ENCODE data around the gene TSR1.

Gene TSR1

DNA sequence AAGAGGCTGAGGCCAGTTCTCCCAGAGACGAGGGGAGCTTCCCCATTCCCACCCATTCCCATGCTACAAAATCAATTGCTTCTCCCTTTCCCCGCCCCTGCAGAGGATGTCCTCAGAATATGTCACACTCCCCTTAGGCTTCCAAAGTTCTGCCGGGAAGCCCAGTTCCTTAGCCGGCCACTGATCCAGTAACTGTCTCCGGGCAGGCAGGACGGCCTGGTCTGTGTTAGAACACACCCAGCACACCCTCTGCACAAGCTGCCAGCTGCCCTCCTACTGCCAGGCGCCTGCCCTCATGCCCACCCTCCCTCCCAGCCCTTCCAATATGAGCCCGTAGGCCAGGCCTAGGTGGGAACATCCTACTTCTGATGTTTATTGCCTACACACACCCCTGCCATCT is 32.1 kb upstream of the TSR1 start:
- no peak for DNase-seq

DNA sequence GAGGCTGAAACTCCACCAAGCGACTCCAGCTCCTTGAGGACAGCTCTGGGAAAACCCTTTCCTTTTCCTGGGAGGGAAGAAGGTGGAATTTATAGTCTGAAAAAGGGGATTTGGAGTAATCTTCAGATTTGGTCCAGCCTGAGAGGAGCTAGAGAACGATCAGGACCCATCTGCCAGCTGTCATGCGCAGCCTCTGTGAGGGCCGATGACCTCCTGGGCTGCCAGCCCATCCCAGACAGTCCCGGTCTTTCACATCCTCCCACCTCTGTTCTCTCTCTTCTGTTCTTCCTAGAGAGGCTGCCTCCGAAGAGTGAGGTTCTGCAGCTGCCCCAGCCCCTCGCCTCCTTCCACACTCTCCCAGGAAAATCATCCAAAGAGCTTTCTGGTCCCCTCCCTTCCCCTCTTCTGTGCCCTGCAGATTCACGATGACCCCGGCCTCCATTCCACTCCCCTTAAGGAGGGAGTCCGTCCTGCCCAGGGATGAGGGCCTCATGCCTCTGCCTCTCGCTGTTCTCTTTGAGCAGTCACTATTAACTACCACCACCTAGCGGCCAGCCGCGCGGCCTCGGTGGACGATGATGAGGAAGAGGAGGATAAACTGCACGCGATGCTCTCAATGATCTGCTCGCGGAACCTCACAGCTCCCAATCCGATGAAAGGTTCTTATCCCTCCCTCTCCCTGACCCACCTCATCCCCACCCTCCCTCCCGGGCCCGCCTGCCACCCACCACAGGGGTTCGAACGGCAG is 30.7 kb upstream of the TSR1 start:
- DNase-seq, result peak; percentile 77

DNA sequence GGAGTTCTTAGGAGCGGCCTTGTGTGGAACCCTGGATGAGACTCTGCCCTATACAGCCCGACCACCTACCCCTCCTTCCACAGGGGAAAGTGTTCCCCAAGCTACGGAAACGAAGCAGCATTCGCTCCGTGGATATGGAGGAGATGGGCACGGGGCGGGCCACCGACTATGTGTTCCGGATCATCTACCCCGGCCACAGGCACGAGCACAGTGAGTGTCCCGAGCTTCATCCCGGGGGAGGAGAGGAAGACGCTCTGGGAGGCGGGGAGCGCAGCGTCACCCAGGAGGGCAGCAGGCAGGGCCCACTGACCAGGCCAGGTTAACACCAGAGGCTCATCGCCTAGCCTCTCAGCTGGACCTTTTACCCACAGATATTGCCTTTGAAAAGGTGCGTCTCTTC is 28.9 kb upstream of the TSR1 start:
- no peak for DNase-seq

DNA sequence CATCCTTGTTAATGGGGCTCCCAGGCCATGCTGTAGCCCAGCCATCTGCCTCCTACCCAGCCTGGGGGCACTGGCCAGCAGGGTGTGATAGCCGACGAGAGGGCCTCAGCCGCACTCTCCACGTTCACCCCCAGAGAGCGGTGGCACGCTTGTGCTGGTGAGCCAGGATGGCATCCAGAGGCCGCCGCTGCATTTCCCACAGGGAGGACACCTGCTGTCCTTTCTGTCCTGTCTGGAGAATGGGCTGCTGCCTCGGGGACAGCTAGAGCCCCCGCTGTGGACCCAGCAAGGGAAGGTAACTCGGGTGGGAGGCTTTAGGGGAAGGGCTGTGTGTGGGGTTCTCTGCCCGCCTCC is 28.5 kb upstream of the TSR1 start:
- no peak for DNase-seq

DNA sequence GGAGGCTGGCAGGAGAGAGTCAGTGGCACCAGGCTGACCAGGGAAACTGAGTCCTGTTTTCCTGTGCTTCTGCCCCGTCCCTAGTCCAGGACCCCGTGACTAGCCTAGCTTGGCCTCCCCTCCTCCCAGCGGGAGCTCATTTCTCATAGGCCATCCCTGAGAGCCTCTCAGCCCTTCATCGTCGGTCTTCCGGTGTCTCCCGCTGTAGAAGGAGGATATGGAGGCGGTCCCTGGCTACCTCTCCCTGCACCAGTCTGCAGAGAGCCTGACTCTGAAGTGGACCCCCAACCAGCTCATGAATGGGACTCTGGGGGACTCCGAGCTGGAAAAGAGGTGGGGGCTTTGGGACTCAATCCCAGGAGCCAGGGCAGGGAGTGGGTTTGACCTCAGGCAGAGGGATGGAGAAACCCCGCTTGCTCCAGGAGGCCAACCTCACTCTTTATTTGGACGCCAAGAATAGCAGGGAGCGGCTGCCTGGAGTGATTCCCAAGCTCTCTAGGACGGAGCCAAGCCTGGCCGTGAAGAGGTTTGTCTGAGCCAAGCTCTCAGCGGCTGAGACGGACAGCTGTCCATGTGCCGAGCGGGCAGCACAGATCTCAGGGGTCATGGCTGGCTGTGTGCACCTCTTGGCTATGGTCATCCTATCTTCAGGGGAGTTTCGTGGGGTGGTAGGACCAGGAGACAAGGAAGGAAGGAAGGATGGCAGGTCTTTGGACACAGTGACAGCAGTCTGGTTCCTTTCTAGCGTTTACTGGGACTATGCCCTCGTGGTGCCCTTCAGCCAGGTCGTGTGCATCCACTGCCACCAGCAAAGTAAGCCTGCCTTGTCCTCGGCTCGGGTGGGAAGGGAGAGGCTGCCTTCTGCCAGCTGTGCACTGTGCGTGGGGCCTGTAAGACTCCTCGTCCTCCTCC is 27.9 kb upstream of the TSR1 start:
- DNase-seq, result no peak

DNA sequence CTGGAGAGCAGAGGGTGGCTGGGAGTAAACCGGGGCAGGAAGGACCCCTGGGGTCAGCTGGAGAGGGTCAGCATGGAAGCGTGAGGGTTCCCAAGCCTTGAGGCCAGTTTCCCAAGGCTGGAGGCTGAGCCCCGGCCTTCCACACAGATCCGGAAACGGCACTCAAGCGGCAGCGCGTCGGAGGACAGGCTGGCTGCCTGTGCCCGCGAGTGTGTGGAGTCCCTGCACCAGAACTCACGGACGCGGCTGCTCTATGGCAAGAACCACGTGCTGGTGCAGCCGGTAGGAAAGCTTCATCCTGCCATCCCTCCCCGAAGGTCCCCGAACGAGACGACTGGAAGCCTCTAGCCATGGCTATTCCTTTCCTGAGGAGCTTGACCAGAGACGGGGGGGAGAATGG is 27.1 kb upstream of the TSR1 start:
- DNase-seq, result no peak

DNA sequence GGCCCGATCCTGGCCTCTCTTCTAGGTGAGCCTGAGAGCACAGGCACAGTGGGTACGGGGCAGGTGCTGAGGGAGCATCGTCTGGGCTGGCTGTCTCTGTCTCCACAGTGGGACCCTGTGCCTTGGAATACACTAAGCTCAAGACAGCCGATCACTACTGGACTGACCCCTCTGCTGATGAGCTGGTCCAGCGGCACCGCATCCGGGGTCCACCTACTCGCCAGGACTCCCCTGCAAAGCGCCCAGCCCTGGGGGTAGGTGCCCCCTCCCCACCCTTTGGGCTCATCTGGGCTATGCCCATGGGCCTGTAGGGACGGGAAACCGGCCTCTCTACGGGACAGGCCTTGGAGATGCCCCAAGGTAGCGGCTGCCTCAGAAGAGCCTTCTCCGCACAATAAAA is 26.6 kb upstream of the TSR1 start:
- no peak for DNase-seq

DNA sequence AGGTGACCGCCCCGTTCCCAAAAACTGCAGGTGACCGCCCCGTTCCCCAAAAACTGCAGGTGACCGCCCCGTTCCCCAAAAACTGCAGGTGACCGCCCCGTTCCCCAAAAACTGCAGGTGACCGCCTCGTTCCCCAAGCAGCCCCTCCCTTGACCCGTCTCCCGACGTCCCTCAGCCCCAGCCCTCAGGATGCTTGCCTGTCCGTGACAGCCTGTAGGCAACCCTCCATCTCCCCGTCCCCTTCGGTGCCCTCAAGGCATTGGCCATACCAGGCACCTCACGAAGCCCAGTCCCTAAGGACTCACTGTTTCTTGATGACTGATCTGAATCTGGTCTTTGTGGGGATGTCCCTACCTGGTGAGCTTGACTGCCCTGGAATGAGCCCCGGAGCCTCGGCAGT is 26.2 kb upstream of the TSR1 start:
- no peak for DNase-seq

DNA sequence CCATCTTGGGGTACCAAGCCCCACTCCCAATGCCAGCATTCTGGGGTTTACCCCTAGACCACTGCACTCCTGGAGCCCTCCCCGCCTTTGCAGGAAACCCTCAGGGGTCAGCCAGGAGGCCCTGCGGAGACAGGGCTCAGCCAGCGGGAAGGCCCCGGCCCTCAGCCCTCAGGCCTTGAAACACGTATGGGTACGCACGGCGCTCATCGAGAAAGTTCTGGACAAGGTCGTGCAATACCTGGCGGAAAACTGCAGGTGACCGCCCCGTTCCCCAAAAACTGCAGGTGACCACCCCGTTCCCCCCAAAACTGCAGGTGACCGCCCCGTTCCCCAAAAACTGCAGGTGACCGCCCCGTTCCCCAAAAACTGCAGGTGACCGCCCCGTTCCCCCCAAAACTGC is 25.8 kb upstream of the TSR1 start:
- DNase-seq, result no peak

DNA sequence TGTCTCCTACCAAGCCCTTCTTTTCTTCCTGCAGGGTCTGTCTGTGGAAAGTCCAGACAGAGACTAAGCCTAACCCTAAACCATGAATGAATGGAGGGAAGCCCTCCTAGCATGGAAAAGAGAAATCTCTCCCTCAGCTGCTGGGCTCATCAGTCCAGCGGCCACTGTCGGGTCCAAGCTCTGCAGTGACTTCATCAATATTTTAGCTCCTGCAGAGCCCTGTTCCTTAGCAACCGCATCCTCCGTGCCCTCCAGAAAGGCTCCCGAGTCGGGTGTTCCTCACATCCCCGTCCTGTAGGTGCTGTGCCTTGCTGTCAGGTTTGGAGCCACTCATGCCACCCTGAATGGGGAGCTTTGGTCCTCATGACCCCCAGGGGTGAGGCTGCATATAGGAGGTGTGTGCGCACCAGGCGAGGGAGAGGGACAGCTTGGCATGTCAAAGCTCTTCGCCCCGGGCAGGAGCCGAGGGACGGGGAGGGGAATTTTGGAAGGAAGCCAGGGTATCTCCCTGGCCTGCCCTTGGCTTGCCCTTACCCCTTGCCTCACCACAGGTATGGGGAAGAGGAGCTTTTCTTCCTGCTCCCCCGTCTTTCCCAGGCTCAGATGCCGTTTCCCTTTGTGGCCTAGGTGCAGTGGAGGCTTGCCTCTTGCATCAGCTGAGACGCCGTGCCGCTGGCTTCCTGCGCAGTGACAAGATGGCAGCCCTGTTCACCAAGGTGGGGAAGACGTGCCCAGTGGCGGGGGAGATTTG is 24.9 kb upstream of the TSR1 start:
- DNase-seq, result no peak

DNA sequence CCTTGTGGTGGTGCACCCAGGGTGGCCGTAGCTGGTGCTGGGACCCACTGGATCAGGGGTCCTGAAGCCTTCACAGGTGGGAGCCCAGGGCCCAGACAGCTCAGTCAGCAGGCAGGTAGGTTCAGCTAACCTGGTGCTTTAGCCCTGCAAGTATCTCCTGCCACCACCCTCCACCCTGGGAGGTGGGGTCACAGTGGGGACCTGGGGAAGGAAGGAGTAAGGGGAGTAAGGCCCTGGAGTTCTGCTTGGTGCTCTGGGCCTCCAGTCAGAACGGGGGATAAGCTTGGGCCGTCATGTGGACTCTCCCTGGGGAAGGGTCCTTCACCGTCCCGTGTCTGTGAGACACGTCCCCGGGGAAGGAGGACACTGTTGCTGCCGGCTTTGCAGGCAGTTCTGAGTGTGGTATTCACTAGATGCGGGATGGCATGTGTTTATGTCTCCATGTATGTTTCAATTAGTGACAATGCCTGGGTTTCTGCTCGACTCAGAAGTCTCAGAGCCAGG is 21.7 kb upstream of the TSR1 start:
- DNase-seq, result no peak

DNA sequence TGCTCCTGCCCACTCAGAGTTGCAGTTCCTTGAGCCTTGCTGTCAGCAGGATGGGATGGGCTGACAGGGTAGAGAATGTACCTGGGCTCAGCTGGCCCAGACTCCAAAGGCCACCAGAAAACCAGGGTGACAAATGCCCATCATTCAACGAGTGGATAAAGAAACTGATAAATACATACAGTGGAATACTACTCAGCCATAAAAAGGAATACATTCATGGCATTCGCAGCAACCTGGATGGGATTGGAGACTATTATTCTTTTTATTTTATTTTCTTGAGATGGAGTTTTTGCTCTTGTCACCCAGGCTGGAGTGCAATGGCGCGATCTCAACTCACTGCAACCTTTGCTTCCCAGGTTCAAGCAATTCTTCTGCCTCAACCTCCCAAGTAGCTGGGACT is 21.0 kb upstream of the TSR1 start:
- no peak for DNase-seq

DNA sequence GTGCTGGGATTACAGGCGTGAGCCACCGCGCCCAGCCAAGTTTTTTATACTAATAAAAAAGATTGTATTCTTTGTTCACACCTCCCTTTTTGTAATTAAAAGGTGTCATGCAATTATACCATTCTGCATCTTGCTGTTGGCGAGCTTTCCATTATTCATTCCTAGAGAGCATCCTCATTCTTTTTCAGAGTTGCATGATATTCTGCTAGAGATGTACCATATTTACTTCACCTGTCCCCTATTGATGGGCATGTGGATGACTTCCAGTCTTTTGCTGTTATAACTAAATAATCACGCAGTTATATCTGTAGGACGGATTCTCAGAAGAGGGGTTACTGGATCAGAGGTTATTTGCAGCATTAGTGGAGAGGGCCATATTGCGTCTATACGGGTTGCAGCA is 18.1 kb upstream of the TSR1 start:
- DNase-seq, result no peak

DNA sequence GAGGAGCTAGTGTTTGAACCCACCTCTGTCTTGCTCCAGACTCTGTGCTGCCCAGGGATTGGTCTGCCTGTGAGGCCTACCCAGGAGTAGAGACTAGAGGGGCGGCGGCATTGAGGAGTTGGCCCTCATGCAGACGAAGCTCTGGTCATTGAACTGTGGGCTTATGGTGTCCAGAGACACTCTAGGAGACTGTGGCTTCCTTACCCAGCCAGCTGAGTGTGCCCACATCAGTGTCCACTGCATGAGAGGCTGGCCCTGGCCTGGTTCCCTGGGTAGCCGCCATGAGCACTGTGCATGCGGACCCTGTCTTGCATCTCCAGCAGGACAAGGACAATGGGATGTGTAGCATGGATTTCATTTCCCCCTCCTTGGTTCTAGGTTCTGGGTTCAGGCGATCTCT is 15.0 kb upstream of the TSR1 start:
- no peak for DNase-seq

DNA sequence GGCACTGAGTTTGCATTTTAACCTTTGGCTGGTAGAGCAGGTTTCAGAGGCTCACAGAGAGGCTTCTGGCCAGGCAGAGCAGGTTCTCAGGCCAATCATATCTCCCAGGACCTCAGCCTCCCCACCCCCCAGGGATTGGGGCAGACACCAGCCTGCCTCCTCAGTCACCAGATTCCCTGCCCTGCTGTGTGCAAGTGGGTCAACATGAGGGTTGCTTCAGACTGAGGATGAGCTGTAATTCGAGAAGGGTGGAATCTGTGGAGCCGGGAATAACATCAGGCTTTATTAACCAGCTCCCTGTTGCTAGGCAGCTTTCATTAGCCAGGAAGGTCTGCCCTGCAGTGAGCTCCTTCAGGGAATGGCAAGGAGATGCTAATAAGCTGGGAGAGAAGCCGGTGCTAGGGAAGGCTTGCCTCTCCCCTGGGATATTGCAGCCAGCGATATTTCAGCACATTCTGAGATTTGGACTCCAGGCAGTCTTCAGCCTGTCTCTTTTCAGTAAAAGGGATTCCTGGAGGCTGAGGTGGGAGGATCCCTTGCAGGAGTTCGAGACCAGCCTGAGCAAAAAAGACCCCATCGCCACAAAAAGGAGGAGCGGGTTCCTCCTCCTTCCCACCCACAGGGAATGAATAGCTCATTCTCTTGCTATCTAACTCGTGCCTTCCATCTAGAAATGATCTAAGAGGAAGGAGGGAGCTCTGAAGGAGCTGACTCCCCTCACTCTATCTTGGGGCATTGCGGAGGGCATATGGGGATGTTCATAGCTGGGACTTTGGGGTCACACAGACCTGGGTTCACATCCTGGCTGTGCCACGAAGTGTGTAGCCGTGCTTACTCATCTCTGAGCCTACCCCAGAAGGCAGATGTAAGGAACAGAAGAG is 11.8 kb upstream of the TSR1 start:
- peak; percentile 99 for DNase-seq

DNA sequence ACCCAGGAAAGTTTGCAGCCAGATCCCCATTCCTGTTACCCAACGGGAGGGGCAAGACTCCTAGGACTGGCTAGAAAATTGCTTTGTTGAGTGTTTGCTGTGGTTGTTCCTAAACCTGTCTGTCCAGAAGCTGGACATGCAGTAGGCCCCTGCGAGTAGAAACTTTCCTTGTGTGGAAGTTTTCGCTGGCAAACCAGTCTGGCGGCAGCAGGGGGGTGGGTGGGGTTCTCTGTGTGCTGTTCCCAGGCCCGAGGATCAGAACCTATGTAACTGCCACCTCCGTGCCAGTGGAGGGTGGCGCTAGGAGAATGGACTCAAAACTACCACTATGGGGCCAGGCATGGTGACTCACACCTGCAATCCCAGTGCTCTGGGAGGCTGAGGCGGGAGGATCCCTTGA is 10.2 kb upstream of the TSR1 start:
- DNase-seq, result no peak

DNA sequence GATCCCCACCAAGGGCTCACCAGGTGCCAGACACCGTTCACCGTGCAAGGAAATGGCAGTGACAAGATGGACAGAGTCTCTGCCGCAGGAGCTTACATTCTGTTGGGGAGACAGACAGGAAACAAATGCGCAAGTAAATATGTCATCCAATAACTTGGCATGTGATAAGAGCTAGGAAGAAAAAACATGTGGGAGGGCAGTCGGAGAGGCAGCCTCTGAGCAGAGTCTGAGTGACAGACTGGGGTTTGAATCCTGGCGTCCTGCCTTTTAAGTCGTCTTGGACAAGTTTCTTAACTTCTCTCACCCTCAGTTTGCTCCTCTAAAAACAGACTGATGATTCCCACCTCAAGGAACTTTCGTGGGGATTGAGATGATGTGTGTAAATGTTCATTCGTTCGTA is 8.3 kb upstream of the TSR1 start:
- no peak for DNase-seq

DNA sequence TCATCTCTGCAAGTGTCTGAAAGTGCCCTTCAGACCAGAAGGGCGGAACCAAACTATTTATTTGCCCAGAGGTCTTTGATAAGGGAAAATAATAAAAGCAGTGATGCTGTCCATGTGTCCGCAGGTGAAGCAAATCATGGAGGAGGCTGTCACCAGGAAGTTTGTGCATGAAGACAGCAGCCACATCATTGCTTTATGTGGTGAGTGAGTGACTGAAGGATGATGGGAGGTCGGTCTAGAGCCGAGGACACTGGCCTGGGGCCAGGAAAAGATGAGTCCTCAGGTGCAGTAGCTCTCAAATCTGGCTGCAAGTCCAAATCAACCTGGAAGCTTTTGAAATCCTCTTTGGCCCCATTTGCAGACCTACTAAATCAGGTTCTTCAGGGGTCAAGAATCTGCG is 7.2 kb upstream of the TSR1 start:
- no peak for DNase-seq

DNA sequence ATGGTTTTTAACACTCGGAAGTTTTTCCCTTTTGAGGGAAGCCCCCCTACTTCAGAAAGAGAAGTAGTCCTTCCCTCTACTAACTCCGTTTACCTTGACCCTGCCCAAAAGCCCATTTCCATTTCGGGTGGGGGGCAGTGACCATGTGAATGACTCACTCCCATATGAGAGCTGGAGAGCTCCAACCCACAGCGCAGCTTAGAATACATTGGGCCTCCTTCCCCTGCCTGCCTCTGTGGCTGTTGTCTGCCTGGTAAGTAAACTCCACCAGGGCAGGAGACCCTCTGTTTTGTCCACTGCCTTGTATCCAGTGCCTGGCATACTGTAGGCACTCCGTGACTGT is 2.0 kb upstream of the TSR1 start:
- DNase-seq, result peak; percentile 48

DNA sequence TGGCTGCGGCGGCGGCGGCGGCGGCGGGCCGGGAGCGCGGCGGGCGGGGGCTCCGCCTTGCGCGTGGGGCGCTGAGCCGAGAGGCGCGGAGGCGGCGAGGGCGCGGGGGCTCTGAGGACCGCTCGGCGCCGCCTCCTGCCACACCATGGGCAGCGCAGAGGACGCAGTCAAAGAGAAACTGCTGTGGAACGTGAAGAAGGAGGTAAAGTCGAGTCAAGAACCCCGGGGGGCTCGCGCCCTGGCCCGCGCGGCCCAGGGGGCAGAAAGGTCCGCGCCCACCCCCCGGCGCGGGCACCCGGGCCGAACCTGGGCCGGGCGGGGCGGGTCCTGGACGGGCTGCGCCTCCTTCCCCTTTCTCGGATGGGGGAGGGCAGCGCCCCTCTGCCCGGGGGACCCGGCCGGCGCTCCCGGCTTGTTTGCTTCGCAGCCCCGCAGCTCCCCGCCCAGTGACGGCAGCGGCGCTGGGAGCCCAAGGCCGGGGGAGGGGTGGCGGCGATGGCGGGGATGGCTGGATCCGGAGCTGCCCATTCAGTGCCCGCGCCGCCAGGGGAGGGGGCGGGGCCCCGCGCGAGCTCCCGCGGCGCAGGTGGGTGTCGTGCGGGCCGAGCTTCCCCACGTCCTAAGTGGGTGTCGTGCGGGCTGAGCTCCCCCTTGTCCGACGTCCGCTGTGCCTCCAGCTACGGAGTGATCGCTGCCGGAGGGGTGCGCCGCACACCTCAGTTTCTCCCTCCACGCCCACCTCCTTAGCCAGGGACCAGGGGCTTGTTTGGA is 1.5 kb upstream of the TSR1 start:
- peak; percentile 76 for DNase-seq

DNA sequence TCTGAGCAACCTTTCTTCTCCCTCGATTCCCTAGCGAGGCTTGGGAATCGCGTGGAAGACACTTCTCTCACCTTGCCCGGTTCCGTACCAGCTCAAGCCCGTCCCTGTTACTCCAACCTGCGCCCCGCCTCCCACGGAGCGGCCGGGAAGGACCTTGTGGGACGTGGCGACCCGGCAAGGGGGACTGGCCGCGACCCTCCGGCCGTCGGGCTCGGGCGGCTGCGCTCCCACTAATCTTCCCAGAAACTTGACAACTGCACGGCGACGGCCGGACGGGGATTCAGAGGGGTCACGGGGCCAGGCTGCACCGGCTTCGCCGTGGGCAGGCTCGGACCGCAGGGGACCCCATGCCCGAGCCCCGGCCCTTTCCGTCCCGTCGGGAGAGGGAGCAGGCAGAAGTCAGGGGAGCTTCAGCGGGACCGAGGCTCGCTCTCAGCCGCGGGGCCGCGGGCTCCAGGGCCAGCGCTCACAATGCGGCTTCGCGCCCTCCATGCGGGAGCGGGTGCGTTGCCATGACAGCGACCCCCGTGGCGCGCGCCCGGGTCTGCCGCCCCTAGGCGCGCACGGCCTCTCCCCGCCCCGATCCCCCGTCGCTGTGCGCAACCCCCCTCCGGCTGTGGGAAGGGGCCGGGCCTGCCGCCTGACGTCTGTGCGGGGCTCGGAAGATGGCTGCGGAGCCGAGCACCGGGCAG is 741 bp upstream of the TSR1 start, which contains the start of gene SGSM2:
SGSM2 (plus strand) TSS at position 650 of the 692 bp plus-strand sequence. CDS start 188 bp downstream, outside the sequence.
- DNase-seq, result peak; percentile 92

Data from NCI-H82 (cell line).